ENCODE measurements around the gene PGBD5.
A peak's percentile ranks its signal among the peaks of the same experiment; 100 is the strongest.

The PGBD5 gene

GRCh38 chr1:230270559-230271281, 155.4 kb downstream of the PGBD5 start:
- Histone ChIP-seq H3K36me3 (ENCODE audit: control insufficient read depth in 4 of 4, insufficient read depth in 4 of 4, low read length in 3 of 4) (peaks cover 0 to 26% (median 9%) of the 10 kb centered on the region in 4 experiments), H3K27ac (ENCODE audit: insufficient read depth in 1 of 2, low read depth in 1 of 2, low read length in 2 of 2, poor library complexity in 1 of 2, severe bottlenecking in 2 of 2) (peak overlapping the region; percentile 86 to 91), H3K4me1 (ENCODE audit: control extremely low read depth in 1 of 4, control insufficient read depth in 4 of 4, insufficient read depth in 4 of 4, low read length in 3 of 4) (peaks cover 24 to 70% (median 64%) of the 10 kb centered on the region in 4 experiments), H3K27me3 (replicated peaks in 2 of 5; ENCODE audit: control insufficient read depth in 4 of 5, insufficient read depth in 5 of 5, low read length in 4 of 5) (no peaks in the 10 kb centered on the region), H3K9me3 (ENCODE audit: control extremely low read depth in 1 of 5, control insufficient read depth in 4 of 5, insufficient read depth in 2 of 5, low read depth in 1 of 5, low read length in 4 of 5) (no peaks in the 10 kb centered on the region), H3K4me3 (ENCODE audit: control insufficient read depth in 1 of 7, extremely low read depth in 1 of 7, insufficient read depth in 4 of 7, low read depth in 2 of 7, low read length in 6 of 7) (peak overlapping the region in 5 of 7 experiments; percentile 4 to 56 (median 42))
- DNase-seq: peak; percentile 81 to 93 (median 91)
- WGBS (ENCODE audit: insufficient coverage): 4% methylated on average over 12 of the region's 14 CpGs
- CTCF ChIA-PET: interaction anchor here (0.8 to 2.0 kb wide), 11 partner anchors 9 to 609 kb away, joined by 3 to 9 read pairs (median 4); no protein-coding TSS in a partner anchor
- POLR2A ChIA-PET: interaction anchor here (0.9 to 1.0 kb wide), 2 partner anchors 11 to 204 kb away, joined by 3 read pairs; partner anchors contain the start of gene GALNT2

GRCh38 chr1:230270185-230270558, 156.0 kb downstream of the PGBD5 start:
- no peak for DNase-seq
- Histone ChIP-seq H3K4me1 (ENCODE audit: control extremely low read depth in 1 of 4, control insufficient read depth in 4 of 4, insufficient read depth in 4 of 4, low read length in 3 of 4) (peaks cover 24 to 69% (median 64%) of the 10 kb centered on the region in 4 experiments), H3K36me3 (ENCODE audit: control insufficient read depth in 4 of 4, insufficient read depth in 4 of 4, low read length in 3 of 4) (peaks cover 4 to 32% (median 12%) of the 10 kb centered on the region in 4 experiments), H3K9me3 (ENCODE audit: control extremely low read depth in 1 of 5, control insufficient read depth in 4 of 5, insufficient read depth in 2 of 5, low read depth in 1 of 5, low read length in 4 of 5) (no peaks in the 10 kb centered on the region), H3K27me3 (replicated peaks in 2 of 5; ENCODE audit: control insufficient read depth in 4 of 5, insufficient read depth in 5 of 5, low read length in 4 of 5) (no peaks in the 10 kb centered on the region), H3K4me3 (ENCODE audit: control insufficient read depth in 1 of 7, extremely low read depth in 1 of 7, insufficient read depth in 4 of 7, low read depth in 2 of 7, low read length in 6 of 7) (peak overlapping the region in 4 of 7 experiments; percentile 14 to 54 (median 32)), H3K27ac (ENCODE audit: insufficient read depth in 1 of 2, low read depth in 1 of 2, low read length in 2 of 2, poor library complexity in 1 of 2, severe bottlenecking in 2 of 2) (peak overlapping the region; percentile 86 to 91)
- CTCF ChIA-PET: interaction anchor here (0.6 to 2.0 kb wide), 12 partner anchors 9 to 609 kb away, joined by 3 to 9 read pairs (median 4); no protein-coding TSS in a partner anchor
- 67% methylated on average over 1 of the region's 1 CpG for WGBS (ENCODE audit: insufficient coverage)
- POLR2A ChIA-PET: interaction anchor here (0.9 to 1.0 kb wide), 2 partner anchors 11 to 204 kb away, joined by 3 read pairs; partner anchors contain the start of gene GALNT2

- no peaks in the 10 kb centered on the region for H3K27me3 ChIP-seq (replicated peaks in 2 of 5; ENCODE audit: control insufficient read depth in 4 of 5, insufficient read depth in 5 of 5, low read length in 4 of 5)
- peaks cover 10 to 48% (median 26%) of the 10 kb centered on the region in 4 experiments for H3K36me3 ChIP-seq (ENCODE audit: control insufficient read depth in 4 of 4, insufficient read depth in 4 of 4, low read length in 3 of 4)
- DNase-seq: peak; percentile 77 to 85 (median 83)
- ChIA-PET POLR2A (no interaction called here), CTCF (interaction anchor here (0.8 to 2.0 kb wide), 9 partner anchors 8 to 608 kb away, joined by 3 to 6 read pairs (median 3); no protein-coding TSS in a partner anchor)
- peaks cover 16 to 56% (median 52%) of the 10 kb centered on the region in 4 experiments for H3K4me1 ChIP-seq (ENCODE audit: control extremely low read depth in 1 of 4, control insufficient read depth in 4 of 4, insufficient read depth in 4 of 4, low read length in 3 of 4)
- peak overlapping the region in 2 of 7 experiments; percentile 23 to 32 for H3K4me3 ChIP-seq (ENCODE audit: control insufficient read depth in 1 of 7, extremely low read depth in 1 of 7, insufficient read depth in 4 of 7, low read depth in 2 of 7, low read length in 6 of 7)
- WGBS (ENCODE audit: insufficient coverage): 92% methylated on average over 16 of the region's 19 CpGs
- H3K9me3 ChIP-seq (ENCODE audit: control extremely low read depth in 1 of 5, control insufficient read depth in 4 of 5, insufficient read depth in 2 of 5, low read depth in 1 of 5, low read length in 4 of 5): no peaks in the 10 kb centered on the region
- no peak overlapping the region for H3K27ac ChIP-seq (ENCODE audit: insufficient read depth in 1 of 2, low read depth in 1 of 2, low read length in 2 of 2, poor library complexity in 1 of 2, severe bottlenecking in 2 of 2)
Observed at GRCh38 chr1:230268371-230269170, 157.6 kb downstream of the PGBD5 start.

GRCh38 chr1:230267338-230268065, 158.6 kb downstream of the PGBD5 start:
- ChIA-PET POLR2A (interaction anchor here (0.6 kb wide), 1 partner anchor 168 kb away, joined by 3 read pairs; no protein-coding TSS in a partner anchor), CTCF (interaction anchor here (0.8 to 1.3 kb wide), 8 partner anchors 10 to 102 kb away, joined by 3 to 4 read pairs (median 3); no protein-coding TSS in a partner anchor)
- Histone ChIP-seq H3K36me3 (ENCODE audit: control insufficient read depth in 4 of 4, insufficient read depth in 4 of 4, low read length in 3 of 4) (peaks cover 11 to 52% (median 31%) of the 10 kb centered on the region in 4 experiments), H3K4me1 (ENCODE audit: control extremely low read depth in 1 of 4, control insufficient read depth in 4 of 4, insufficient read depth in 4 of 4, low read length in 3 of 4) (peaks cover 13 to 50% (median 42%) of the 10 kb centered on the region in 4 experiments), H3K27ac (ENCODE audit: insufficient read depth in 1 of 2, low read depth in 1 of 2, low read length in 2 of 2, poor library complexity in 1 of 2, severe bottlenecking in 2 of 2) (no peak overlapping the region), H3K9me3 (ENCODE audit: control extremely low read depth in 1 of 5, control insufficient read depth in 4 of 5, insufficient read depth in 2 of 5, low read depth in 1 of 5, low read length in 4 of 5) (no peaks in the 10 kb centered on the region), H3K4me3 (ENCODE audit: control insufficient read depth in 1 of 7, extremely low read depth in 1 of 7, insufficient read depth in 4 of 7, low read depth in 2 of 7, low read length in 6 of 7) (no peak overlapping the region), H3K27me3 (replicated peaks in 2 of 5; ENCODE audit: control insufficient read depth in 4 of 5, insufficient read depth in 5 of 5, low read length in 4 of 5) (no peaks in the 10 kb centered on the region)
- no peak for DNase-seq
- WGBS (ENCODE audit: insufficient coverage): 97% methylated on average over 12 of the region's 17 CpGs

GRCh38 chr1:230266456-230266855, 159.7 kb downstream of the PGBD5 start:
- no peak for DNase-seq
- peaks cover 11 to 59% (median 33%) of the 10 kb centered on the region in 4 experiments for H3K36me3 ChIP-seq (ENCODE audit: control insufficient read depth in 4 of 4, insufficient read depth in 4 of 4, low read length in 3 of 4)
- H3K27ac ChIP-seq (ENCODE audit: insufficient read depth in 1 of 2, low read depth in 1 of 2, low read length in 2 of 2, poor library complexity in 1 of 2, severe bottlenecking in 2 of 2): no peak overlapping the region
- H3K4me3 ChIP-seq (ENCODE audit: control insufficient read depth in 1 of 7, extremely low read depth in 1 of 7, insufficient read depth in 4 of 7, low read depth in 2 of 7, low read length in 6 of 7): no peak overlapping the region
- POLR2A ChIA-PET: no interaction called here
- H3K27me3 ChIP-seq (replicated peaks in 2 of 5; ENCODE audit: control insufficient read depth in 4 of 5, insufficient read depth in 5 of 5, low read length in 4 of 5): no peaks in the 10 kb centered on the region
- H3K4me1 ChIP-seq (ENCODE audit: control extremely low read depth in 1 of 4, control insufficient read depth in 4 of 4, insufficient read depth in 4 of 4, low read length in 3 of 4): peaks cover 12 to 40% (median 31%) of the 10 kb centered on the region in 4 experiments
- WGBS (ENCODE audit: insufficient coverage): 67% methylated on average over 2 of the region's 2 CpGs
- CTCF ChIA-PET: interaction anchor here (0.9 to 1.6 kb wide), 3 partner anchors 11 to 81 kb away, joined by 3 read pairs; no protein-coding TSS in a partner anchor
- H3K9me3 ChIP-seq (ENCODE audit: control extremely low read depth in 1 of 5, control insufficient read depth in 4 of 5, insufficient read depth in 2 of 5, low read depth in 1 of 5, low read length in 4 of 5): no peaks in the 10 kb centered on the region
